C4-2B (cell line): ENCODE results near the gene TSPYL6.
"Not testable (repeated sequence)": the region's sequence is repeated elsewhere in the genome, so short reads cannot be mapped to it uniquely, and the experiment has no call there.

Source experiments
- H3K27ac ChIP-seq: fragments of 450-650 bp; 2 replicates; pipeline ENCODE4 v1.5.1; 2017
- CTCF ChIP-seq: fragments of 450-650 bp; conservative IDR thresholded peaks from 2 replicates; pipeline ENCODE4 v1.5.1; 2017; ENCODE audit warnings: mild to moderate bottlenecking
- ZFX ChIP-seq: fragments of 450-650 bp; IDR thresholded peaks from 2 replicates; pipeline ENCODE4 v1.6.1; 2017

TSPYL6 gene

GRCh38 chr2:54267577-54267976 lies 11.5 kb upstream of the TSPYL6 start:
- H3K27ac ChIP-seq: no peak overlapping the region
- no peak for TF ChIP-seq ZFX
- no peak for TF ChIP-seq CTCF

- not testable (repeated sequence) for H3K27ac ChIP-seq
Observed at GRCh38 chr2:54265081-54265480, 9.1 kb upstream of the TSPYL6 start.

- TF ChIP-seq CTCF: no peak
- TF ChIP-seq ZFX: no peak
- H3K27ac ChIP-seq: no peak overlapping the region
Observed at GRCh38 chr2:54262015-54262765, 6.2 kb upstream of the TSPYL6 start.

- TF ChIP-seq ZFX (no peak), CTCF (no peak)
- H3K27ac ChIP-seq: no peak overlapping the region
Observed at GRCh38 chr2:54261537-54261936, 5.5 kb upstream of the TSPYL6 start.

- H3K27ac ChIP-seq: no peak overlapping the region
- TF ChIP-seq CTCF (no peak), ZFX (no peak)
Observed at GRCh38 chr2:54260241-54260595, 4.2 kb upstream of the TSPYL6 start.

- TF ChIP-seq ZFX (no peak), CTCF (no peak)
- no peak overlapping the region for H3K27ac ChIP-seq
Observed at GRCh38 chr2:54259413-54260240, 3.6 kb upstream of the TSPYL6 start.

- no peak overlapping the region for H3K27ac ChIP-seq
- TF ChIP-seq ZFX (no peak), CTCF (no peak)
Observed at GRCh38 chr2:54258166-54258565, 2.1 kb upstream of the TSPYL6 start.
